T1000 (cell line): ENCODE results near the gene MMP24.
A peak's percentile ranks its signal among the peaks of the same experiment; 100 is the strongest.
"Not testable (repeated sequence)": the region's sequence is repeated elsewhere in the genome, so short reads cannot be mapped to it uniquely, and the experiment has no call there.

ENCODE experiments used
- DNase-seq: peaks from one replicate; lab custom pipeline; 2025; ENCODE audit warnings: mixed read lengths; lab: John Stamatoyannopoulos, UW

Gene MMP24

DNA sequence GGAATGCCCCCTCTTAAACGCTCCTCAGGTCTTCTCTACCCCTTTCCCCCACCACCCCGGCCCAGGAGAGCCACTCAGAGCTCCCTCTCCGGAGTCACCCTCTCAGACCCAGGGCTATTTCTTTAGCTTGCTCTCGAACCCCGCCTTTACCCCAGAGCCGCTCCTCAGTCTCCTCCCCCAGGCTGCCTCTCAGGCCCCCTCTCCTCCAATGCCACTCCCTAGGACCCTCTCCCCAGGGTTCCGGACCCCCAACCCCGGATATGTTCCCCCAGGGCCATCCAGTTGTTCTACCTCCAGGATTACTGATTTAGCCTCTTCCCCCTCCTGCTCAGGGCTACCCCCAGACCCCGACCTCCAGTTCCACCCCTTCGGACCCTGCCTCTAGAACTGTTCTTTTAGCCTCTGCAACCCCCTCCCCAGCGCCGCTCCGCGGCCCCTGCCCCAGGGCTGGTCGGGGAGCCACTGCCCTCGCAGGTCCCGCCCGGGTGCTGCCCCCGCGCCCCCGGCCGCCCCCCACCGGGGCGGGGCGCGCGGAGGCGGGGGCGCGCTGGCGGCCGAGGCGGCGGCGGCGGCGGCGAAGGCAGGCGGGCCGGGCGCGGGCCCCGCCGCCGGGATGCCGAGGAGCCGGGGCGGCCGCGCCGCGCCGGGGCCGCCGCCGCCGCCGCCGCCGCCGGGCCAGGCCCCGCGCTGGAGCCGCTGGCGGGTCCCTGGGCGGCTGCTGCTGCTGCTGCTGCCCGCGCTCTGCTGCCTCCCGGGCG is at the start of gene MMP24:
Gene MMP24 (plus strand): TSS at position 565 of the 758 bp plus-strand sequence. CDS start 49 bp downstream, at position 614.
- DNase-seq = no peak

- no peak for DNase-seq
Observed at GRCh38 chr20:35179292-35180212, 46.9 kb upstream of the MMP24 start.

DNA sequence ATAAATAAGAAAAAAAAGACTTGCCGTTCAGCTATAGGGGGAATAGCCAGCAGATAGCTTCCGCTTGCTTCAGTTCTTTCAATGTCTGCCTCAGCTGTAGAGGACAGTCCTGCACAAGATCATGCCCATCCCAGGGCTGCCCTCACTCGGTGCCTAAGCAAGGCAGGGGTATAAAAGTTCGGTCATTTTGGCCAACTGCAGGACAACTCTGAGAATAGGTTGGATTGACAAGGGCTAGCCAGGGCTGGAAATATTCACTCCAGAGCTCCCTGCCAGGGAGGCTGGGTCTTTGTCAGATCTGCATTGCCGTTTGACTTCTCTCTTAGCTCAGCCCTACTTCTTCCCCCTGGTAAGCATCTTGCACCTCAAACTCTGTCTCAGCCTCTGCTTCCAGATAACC is 46.2 kb upstream of the MMP24 start:
- DNase-seq = no peak

DNA sequence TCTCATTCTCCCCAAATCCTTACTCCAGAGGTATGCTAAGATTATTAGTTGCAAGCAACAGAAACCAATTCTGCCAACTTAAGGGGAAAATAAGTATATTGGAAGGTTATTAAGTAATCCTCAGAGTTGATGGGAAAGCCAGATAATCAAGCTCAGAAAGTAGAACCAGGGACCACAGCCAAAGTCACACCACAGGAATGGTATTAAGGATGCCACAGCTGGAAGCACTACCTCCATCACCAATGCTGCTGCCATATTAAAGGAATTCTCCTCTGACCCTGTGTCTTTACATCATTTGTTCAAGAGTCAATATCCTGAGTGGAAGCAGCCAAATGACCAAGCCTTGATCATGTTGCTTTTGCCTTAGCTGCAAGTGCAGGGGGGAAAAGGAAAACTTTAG is 44.8 kb upstream of the MMP24 start:
- DNase-seq = no peak

DNA sequence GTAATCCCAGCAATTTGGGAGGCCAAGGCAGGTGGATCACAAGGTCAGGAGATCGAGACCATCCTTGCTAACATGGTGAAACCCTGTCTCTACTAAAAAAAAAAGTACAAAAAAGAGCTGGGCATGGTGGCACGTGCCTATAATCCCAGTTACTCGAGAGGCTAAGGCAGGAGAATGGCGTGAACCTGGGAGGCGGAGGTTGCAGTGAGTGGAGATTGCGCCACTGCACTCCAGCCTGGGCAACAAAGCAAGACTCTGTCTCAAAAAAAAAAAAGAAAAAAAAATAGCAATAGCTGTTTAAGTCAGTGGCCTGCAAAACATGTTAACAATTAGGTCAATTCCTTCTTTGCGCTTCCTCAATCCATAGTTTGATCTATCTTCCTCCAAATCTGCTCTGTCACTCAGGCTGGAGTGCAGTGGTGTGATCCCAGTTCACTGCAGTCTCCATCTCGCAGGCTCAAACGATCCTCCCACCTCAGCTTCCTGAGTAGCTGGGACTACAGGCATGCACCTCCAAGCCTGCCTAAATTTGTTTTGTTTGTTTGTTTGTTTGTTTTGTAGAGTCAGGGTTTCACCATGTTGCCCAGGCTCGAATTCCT is 39.7 kb upstream of the MMP24 start:
- DNase-seq = not testable (repeated sequence)

DNA sequence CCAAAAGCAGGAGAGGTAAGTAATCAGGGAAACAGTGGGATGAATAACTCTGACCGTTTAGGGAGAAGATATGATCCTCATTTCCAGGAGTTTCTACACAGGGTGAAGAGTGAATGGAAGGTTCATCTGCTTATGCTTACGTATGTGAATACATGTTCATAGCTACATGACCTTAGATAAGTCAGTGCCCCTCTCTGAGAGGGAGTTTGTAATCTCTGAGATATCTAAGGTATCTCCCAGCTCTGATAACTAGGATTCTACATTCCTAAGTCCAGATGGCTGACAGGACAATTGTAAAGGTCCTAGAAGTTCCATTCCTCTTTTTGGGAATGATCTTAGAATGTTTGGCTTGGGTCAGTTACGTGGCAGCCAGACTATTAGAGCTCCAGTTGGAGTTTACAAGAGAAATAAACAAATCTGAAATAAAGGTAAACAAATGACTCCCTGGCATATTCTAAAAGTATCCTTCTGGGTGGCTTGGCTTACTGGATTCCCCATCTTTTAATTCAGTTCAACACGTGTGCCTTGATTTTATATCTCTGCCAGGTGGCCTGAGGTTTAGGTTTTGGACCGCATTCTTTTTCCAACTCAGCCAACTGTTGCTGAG is 38.8 kb upstream of the MMP24 start:
- no peak for DNase-seq

GRCh38 chr20:35189223-35189622 is 37.3 kb upstream of the MMP24 start:
- DNase-seq = not testable (repeated sequence)

- no peak for DNase-seq
Observed at GRCh38 chr20:35190556-35190955, 35.9 kb upstream of the MMP24 start.

- no peak for DNase-seq
Observed at GRCh38 chr20:35191419-35192117, 34.9 kb upstream of the MMP24 start.

DNA sequence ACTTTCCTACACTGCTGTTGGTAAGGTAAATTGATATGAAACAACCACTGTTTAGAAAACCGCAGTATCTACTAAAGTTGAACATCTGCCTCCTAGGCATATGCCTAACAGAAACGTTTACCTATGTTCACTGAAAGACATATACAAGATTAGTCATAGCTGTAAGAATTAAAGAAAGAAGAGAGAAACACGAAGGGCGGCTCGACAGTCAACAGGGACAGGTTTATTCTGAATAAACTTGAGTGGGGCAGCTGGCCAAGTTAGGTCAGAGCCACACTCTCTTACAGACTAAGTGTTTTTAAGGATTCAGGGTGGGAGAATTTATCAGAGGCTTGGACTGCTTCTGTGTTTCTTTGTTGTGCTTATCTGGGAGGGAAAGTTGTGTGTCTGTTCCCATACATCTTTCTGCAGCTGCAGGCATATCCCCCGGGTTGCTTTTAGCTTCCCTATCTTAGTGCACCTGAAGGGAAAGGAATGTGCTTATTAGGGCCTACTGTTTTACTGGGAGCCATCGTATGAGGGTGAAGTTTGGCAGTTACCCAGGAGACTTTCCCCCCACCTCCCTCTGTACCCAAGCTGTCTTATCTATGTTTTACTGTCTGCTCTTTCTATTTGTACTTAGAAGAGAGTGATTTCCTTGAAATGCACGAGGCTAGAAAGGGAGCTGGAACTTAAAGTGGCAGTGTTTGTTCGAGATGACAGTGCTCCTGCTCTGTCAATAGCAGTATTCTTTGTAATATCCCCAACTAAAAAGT is 34.2 kb upstream of the MMP24 start:
- no peak for DNase-seq

- not testable (repeated sequence) for DNase-seq
Observed at GRCh38 chr20:35193031-35193791, 33.3 kb upstream of the MMP24 start.

- no peak for DNase-seq
Observed at GRCh38 chr20:35196313-35196712, 30.2 kb upstream of the MMP24 start.

DNA sequence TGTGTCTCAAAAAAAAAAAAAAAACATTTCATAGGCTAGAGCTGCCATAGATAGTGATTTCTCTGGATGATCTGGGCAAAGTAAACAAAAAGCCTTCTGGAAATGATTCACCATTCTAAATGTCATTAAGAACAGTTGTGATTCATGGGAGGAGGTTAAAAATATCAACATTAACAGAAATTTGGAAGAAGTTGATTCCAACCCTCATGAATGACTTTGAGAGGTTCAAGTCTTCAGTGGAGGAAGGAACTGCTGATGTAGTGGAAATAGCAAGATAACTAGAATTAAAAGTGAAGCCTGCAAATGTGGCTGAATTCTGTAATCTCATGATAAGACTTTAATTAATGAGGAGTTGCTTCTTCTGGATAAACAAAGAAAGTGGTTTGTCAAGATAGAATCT is 26.8 kb upstream of the MMP24 start:
- no peak for DNase-seq

DNA sequence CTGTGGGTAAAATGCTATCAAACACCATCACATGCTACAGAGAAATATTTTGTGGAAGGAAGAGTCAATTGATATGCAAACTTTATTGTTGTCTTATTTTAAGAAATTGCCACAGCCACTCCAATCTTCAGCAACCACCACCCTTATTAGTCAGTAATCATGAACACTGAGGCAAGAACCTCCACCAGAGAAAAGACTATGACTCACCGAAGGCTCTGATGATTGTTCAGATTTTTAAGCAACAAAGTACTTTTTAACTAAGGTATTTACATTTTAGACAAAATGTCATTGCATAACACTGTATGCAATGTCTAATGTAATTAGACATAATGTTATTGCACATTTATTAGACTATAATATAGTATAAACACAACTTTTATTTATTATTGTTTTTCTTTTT is 26.2 kb upstream of the MMP24 start:
- no peak for DNase-seq

DNA sequence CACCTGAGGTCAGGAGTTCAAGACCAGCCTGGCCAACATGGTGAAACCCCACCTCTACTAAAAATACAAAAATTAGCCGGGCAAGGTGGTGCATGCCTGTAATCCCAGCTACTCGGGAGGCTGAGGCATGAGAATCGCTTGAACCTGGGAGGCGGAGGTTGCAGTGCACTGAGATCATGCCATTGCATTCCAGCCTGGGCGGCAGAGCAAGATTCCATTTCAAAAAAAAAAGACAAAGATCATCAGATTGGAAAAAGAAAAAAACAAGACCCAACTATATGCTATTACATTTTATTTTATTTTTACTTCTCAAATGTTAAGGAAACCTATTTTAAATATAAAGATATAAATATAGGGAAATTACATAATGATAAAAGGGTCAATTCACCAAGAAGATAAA is 25.0 kb upstream of the MMP24 start:
- not testable (repeated sequence) for DNase-seq

- DNase-seq = no peak
Observed at GRCh38 chr20:35206802-35207201, 19.7 kb upstream of the MMP24 start.

GRCh38 chr20:35207950-35208611 is 18.4 kb upstream of the MMP24 start:
- DNase-seq = peak; percentile 59

GRCh38 chr20:35215066-35215956 is 11.2 kb upstream of the MMP24 start:
- DNase-seq = peak; percentile 15
